ENCODE measurements around the gene NFKBIL1.

NFKBIL1 gene

DNA sequence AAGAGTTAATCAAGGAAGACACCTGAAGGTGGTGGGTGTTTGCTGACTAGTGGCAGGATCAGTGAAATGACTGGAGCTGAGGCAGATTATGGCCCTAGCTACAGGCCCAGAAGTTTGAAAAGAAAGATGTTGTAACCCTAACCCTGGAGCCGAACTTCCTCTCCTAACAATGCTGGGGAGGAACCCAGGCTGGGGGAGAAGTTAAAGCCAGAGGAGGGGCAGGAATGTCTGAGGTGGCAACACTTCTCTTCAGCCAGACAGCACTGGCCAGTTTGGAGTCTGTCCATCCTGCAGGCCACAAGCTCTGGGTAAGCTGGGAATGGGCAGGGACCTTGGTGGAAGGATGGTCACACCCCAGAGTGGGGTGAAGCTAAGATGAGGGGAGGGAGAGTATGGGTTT lies 38.6 kb downstream of the NFKBIL1 start, which contains the start of gene LST1:
Gene LST1 (plus strand): TSS at position 270 of the 400 bp plus-strand sequence. CDS start 1,023 bp downstream, outside the sequence.
- H3K9me3 ChIP-seq (replicated peaks in 1 of 2; ENCODE audit: control insufficient read depth in 2 of 2, insufficient read depth in 1 of 2, low read depth in 1 of 2, low read length in 2 of 2), result no peaks in the 10 kb centered on the region
- peak within 1 kb of the TSS; percentile 20 for H2BK15ac ChIP-seq (ENCODE audit: low read length)
- H3K27me3 ChIP-seq (ENCODE audit: control insufficient read depth in 3 of 3, insufficient read depth in 3 of 3, low read depth in 1 of 3, low read length in 3 of 3), result peaks cover 0 to 19% (median 9%) of the 10 kb centered on the region in 3 experiments
- no peaks in the 10 kb centered on the region for H3K36me3 ChIP-seq (replicated peaks in 1 of 2; ENCODE audit: control insufficient read depth in 2 of 2, insufficient read depth in 2 of 2, low read length in 2 of 2)
- no peak within 1 kb of the TSS for H2AFZ ChIP-seq (ENCODE audit: low read length)
- no peak within 1 kb of the TSS for H3K4me3 ChIP-seq (ENCODE audit: low read length in 2 of 2)
- no peak within 1 kb of the TSS for H3K4me2 ChIP-seq (ENCODE audit: insufficient read depth, low read length, poor library complexity, severe bottlenecking)
- no peak for DNase-seq (ENCODE audit: low spot score)
- no peak within 1 kb of the TSS for H3K27ac ChIP-seq (replicated peaks; ENCODE audit: low read length)
- no peaks in the 10 kb centered on the region for H3K79me1 ChIP-seq (ENCODE audit: low read depth, low read length)
- no peak within 1 kb of the TSS for H4K91ac ChIP-seq (ENCODE audit: low read depth, low read length, poor library complexity)
- no peak within 1 kb of the TSS for H2BK5ac ChIP-seq (ENCODE audit: low read length)
- peak within 1 kb of the TSS; percentile 65 for H3K18ac ChIP-seq (ENCODE audit: low read length)
- no peak within 1 kb of the TSS for H3K4ac ChIP-seq (ENCODE audit: low read length)
- no peak within 1 kb of the TSS for H2BK120ac ChIP-seq (ENCODE audit: low read depth, low read length)
- H2AK5ac ChIP-seq (ENCODE audit: low read depth, low read length), result no peak within 1 kb of the TSS
- H3K23ac ChIP-seq (ENCODE audit: low read depth, low read length, poor library complexity), result peak within 1 kb of the TSS; percentile 29
- H2BK12ac ChIP-seq (ENCODE audit: low read length), result no peak within 1 kb of the TSS
- no peak within 1 kb of the TSS for H3K14ac ChIP-seq (ENCODE audit: low read length)
- H4K8ac ChIP-seq (ENCODE audit: low read depth, low read length), result no peak within 1 kb of the TSS
- peaks cover 4% of the 10 kb centered on the region in 2 donors for H3K4me1 ChIP-seq (ENCODE audit: control insufficient read depth in 2 of 2, insufficient read depth in 1 of 2, low read depth in 1 of 2, low read length in 2 of 2)
- whole genome bisulfite sequencing, 2 donors (ENCODE audit: extremely low coverage in 2 of 2, insufficient read length in 2 of 2, insufficient replicate concordance in 1 of 2), result no CpG with 5 or more reads among the region's 1 CpG
- H3K9ac ChIP-seq (ENCODE audit: low read depth, low read length, poor library complexity), result no peak within 1 kb of the TSS

DNA sequence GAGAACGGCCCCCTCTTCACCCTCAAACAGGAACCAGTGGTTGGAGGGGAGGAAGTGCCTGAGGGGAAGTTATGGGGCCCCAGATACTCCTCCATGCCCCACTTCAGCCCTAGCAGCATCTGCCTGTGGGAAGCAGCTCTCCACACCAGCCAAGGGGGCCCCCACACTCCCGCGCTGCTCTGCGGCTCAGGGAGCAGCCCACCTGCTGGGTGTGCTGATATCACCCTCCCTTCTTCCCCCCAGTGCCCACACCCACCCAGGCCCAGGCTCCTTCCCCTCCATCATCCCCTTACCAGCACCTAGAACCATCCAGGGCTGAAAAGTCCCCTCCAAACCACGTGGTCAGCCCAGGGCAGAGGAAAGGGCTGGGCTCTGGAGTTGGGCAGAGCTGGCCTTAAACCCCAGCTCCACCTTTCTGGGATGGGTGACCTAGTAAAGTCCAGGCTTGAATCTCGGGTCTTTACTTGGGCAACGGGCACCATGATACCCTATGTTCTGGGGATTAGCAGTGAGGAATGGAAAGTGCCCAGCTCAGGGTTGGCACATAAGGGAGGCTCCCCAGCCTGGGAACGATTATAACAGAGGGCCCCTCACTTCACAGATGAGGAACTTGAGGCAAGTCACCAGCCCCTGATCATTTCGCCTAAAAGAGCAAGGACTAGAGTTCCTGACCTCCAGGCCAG lies 39.3 kb downstream of the NFKBIL1 start:
- H3K4me2 ChIP-seq (ENCODE audit: insufficient read depth, low read length, poor library complexity, severe bottlenecking), result no peak overlapping the region
- H3K79me1 ChIP-seq (ENCODE audit: low read depth, low read length), result no peaks in the 10 kb centered on the region
- no peak overlapping the region for H4K91ac ChIP-seq (ENCODE audit: low read depth, low read length, poor library complexity)
- WGBS, 2 donors (ENCODE audit: extremely low coverage in 2 of 2, insufficient read length in 2 of 2, insufficient replicate concordance in 1 of 2), result no CpG with 5 or more reads among the region's 9 CpGs
- peaks cover 0 to 16% (median 4%) of the 10 kb centered on the region in 3 experiments for H3K27me3 ChIP-seq (ENCODE audit: control insufficient read depth in 3 of 3, insufficient read depth in 3 of 3, low read depth in 1 of 3, low read length in 3 of 3)
- no peak for DNase-seq (ENCODE audit: low spot score)
- no peaks in the 10 kb centered on the region for H3K9me3 ChIP-seq (replicated peaks in 1 of 2; ENCODE audit: control insufficient read depth in 2 of 2, insufficient read depth in 1 of 2, low read depth in 1 of 2, low read length in 2 of 2)
- H3K9ac ChIP-seq (ENCODE audit: low read depth, low read length, poor library complexity), result no peak overlapping the region
- H2BK15ac ChIP-seq (ENCODE audit: low read length), result peak overlapping the region; percentile 20
- H4K8ac ChIP-seq (ENCODE audit: low read depth, low read length), result no peak overlapping the region
- no peak overlapping the region for H3K27ac ChIP-seq (replicated peaks; ENCODE audit: low read length)
- H2BK120ac ChIP-seq (ENCODE audit: low read depth, low read length), result no peak overlapping the region
- no peaks in the 10 kb centered on the region for H3K36me3 ChIP-seq (replicated peaks in 1 of 2; ENCODE audit: control insufficient read depth in 2 of 2, insufficient read depth in 2 of 2, low read length in 2 of 2)
- H2AK5ac ChIP-seq (ENCODE audit: low read depth, low read length), result no peak overlapping the region
- no peak overlapping the region for H3K14ac ChIP-seq (ENCODE audit: low read length)
- H3K23ac ChIP-seq (ENCODE audit: low read depth, low read length, poor library complexity), result peak overlapping the region; percentile 29
- H3K4me3 ChIP-seq (ENCODE audit: low read length in 2 of 2), result no peak overlapping the region
- no peak overlapping the region for H3K18ac ChIP-seq (ENCODE audit: low read length)
- no peak overlapping the region for H2BK12ac ChIP-seq (ENCODE audit: low read length)
- no peak overlapping the region for H2BK5ac ChIP-seq (ENCODE audit: low read length)
- H3K4me1 ChIP-seq (ENCODE audit: control insufficient read depth in 2 of 2, insufficient read depth in 1 of 2, low read depth in 1 of 2, low read length in 2 of 2), result peaks cover 2 to 4% of the 10 kb centered on the region in 2 donors
- no peak overlapping the region for H2AFZ ChIP-seq (ENCODE audit: low read length)
- no peak overlapping the region for H3K4ac ChIP-seq (ENCODE audit: low read length)

DNA sequence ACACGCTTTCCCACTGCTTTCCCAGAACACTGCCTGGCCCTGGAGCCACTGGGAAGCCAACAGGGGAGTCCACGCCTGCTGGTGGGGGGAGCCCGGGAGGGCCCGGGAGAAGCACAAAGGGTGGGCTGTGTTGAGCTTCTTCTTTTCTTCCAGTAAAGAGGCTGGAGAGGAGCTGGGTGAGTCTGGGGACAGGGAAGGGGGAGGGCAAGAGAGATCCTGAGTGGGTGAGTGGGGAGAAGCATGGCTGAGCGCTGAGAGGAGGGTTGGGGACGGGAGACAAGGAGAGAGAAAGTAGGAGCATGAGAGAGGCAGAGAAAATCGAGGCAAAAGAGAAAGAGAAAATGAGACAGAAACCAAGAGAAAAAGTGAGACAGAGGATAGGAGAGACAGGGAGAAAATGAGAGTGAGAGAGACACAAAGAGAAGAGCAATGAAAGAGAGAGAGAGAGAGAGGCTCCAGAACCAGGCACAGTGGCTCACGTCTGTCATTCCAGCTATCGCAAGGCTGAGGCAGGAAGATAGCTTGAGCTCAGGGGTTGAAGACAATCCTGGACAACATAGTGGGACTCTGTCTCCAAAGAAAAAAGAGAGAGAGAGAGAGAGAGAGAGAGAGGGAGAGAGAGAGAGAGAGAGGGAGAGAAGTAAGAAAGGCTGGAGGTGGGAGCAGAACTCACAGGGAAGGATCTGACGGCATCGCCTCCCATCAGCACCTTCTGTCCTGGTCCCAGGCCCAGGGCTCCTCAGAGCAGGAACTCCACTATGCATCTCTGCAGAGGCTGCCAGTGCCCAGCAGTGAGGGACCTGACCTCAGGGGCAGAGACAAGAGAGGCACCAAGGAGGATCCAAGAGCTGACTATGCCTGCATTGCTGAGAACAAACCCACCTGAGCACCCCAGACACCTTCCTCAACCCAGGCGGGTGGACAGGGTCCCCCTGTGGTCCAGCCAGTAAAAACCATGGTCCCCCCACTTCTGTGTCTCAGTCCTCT lies 40.7 kb downstream of the NFKBIL1 start:
- Histone ChIP-seq H3K4ac (ENCODE audit: low read length) (no peak overlapping the region), H3K18ac (ENCODE audit: low read length) (peak overlapping the region; percentile 64), H3K23ac (ENCODE audit: low read depth, low read length, poor library complexity) (no peak overlapping the region), H3K4me1 (ENCODE audit: control insufficient read depth in 2 of 2, insufficient read depth in 1 of 2, low read depth in 1 of 2, low read length in 2 of 2) (peaks cover 2 to 4% of the 10 kb centered on the region in 2 donors), H3K9ac (ENCODE audit: low read depth, low read length, poor library complexity) (no peak overlapping the region), H4K91ac (ENCODE audit: low read depth, low read length, poor library complexity) (no peak overlapping the region), H3K79me1 (ENCODE audit: low read depth, low read length) (no peaks in the 10 kb centered on the region), H3K4me2 (ENCODE audit: insufficient read depth, low read length, poor library complexity, severe bottlenecking) (no peak overlapping the region), H2BK12ac (ENCODE audit: low read length) (no peak overlapping the region), H3K9me3 (replicated peaks in 1 of 2; ENCODE audit: control insufficient read depth in 2 of 2, insufficient read depth in 1 of 2, low read depth in 1 of 2, low read length in 2 of 2) (no peaks in the 10 kb centered on the region), H2AFZ (ENCODE audit: low read length) (peak overlapping the region; percentile 82), H4K8ac (ENCODE audit: low read depth, low read length) (peak overlapping the region; percentile 43), H2BK120ac (ENCODE audit: low read depth, low read length) (no peak overlapping the region), H3K27me3 (ENCODE audit: control insufficient read depth in 3 of 3, insufficient read depth in 3 of 3, low read depth in 1 of 3, low read length in 3 of 3) (peaks cover 0 to 11% (median 0%) of the 10 kb centered on the region in 3 experiments), H2BK15ac (ENCODE audit: low read length) (peak overlapping the region; percentile 16), H2BK5ac (ENCODE audit: low read length) (no peak overlapping the region), H3K27ac (replicated peaks; ENCODE audit: low read length) (no peak overlapping the region), H3K14ac (ENCODE audit: low read length) (no peak overlapping the region), H3K36me3 (replicated peaks in 1 of 2; ENCODE audit: control insufficient read depth in 2 of 2, insufficient read depth in 2 of 2, low read length in 2 of 2) (no peaks in the 10 kb centered on the region), H2AK5ac (ENCODE audit: low read depth, low read length) (peak overlapping the region; percentile 70), H3K4me3 (ENCODE audit: low read length in 2 of 2) (no peak overlapping the region)
- no peak for DNase-seq (ENCODE audit: low spot score)
- WGBS, 2 donors (ENCODE audit: extremely low coverage in 2 of 2, insufficient read length in 2 of 2, insufficient replicate concordance in 1 of 2), result no CpG with 5 or more reads among the region's 12 CpGs
